NCI-H345 treated with DMSO at 0.1 percent for 48 hours (cell line): Measurements from ENCODE around the gene TRIM14.
A peak's percentile ranks its signal among the peaks of the same experiment; 100 is the strongest.
"Not testable (repeated sequence)": the region's sequence is repeated elsewhere in the genome, so short reads cannot be mapped to it uniquely, and the experiment has no call there.

Experiments
- DNase-seq: peaks from one replicate; lab custom pipeline; 2025; ENCODE audit not compliant: unreplicated experiment; lab: John Stamatoyannopoulos, UW

TRIM14 gene

GRCh38 chr9:98109052-98109451, 10.0 kb downstream of the TRIM14 start:
- DNase-seq = no peak

GRCh38 chr9:98108531-98109031, 10.4 kb downstream of the TRIM14 start:
- DNase-seq = no peak

DNA sequence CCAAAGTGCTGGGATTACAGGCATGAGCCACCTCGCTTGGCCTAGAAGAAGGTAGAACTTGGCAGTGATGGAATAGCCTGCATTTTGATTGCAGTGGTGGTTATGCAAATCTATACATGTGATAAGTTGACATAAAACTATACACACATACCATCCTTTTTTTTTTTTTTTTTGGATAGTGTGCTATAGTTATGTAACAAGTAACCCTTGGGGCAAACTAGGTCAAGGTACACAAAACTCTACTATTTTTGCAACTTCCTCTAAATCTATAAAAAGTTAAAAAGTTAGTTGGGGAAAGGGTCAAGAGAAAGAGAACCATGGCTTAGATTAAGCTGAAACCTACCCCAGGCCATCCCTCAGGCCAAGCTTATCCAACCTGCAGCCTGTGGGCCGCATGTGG, 11.1 kb downstream of the TRIM14 start:
- DNase-seq = no peak

DNA sequence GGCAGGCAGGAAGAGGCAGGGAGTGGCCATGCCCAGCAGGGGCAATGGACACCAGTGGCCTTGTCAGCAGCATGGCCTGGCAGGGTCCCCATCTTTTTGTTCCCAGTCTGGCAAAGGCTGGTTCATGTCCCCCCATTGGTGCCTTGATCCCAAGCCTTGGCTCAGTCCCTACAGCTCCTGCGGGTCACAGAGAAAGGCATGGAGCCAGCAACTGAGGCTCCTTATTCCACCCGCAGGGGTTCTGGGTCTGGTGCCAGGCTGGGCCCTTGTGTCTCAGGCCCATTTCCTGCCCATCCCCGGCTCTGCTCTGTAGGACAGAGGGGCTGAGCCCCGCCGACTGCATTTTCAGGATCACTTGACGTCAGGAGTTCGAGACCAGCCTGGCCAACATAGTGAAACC, 14.0 kb downstream of the TRIM14 start:
- DNase-seq = no peak

DNA sequence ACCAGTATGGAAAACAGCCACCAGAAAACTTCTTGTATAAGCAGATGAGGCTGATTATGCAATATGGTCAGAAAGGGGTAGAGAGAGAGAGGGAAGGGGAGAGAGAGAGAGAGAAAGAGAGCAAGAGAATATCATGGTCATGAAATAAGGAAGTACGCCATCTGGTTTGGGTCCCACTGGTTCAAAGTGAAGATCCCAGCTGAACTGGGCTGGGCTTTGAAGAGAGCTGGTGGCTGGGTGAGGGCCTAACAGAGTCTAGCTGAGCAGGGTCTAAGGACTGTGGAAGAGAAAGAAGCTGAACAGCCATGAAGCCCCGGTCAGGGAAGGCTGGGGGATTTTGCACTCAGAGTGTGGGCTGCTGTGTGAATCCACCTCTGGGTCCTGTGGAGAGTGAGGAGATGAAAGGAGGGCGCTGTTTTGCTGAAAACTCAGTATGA, 14.6 kb downstream of the TRIM14 start:
- no peak for DNase-seq

DNA sequence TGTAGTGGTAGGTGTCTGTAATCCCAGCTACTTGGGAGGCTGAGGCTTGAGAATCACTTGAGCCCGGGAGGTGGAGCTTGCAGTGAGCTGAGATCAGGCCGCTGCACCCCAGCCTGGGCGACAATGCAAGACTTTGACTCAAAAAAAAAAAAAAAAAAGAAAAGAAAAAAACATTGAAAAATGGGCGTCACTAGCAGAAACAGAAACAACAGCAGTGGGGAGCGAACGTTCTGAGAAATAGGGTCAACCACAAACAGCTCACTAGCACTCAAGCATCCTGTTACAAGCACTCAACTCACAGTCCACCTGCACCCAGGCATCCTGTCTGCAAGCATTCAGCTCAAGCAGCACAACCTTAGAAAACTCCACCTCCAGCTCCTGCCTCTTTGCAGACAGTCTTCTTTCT, 17.2 kb downstream of the TRIM14 start:
- DNase-seq = peak; percentile 16

GRCh38 chr9:98101416-98101815, 17.6 kb downstream of the TRIM14 start:
- no peak for DNase-seq

DNA sequence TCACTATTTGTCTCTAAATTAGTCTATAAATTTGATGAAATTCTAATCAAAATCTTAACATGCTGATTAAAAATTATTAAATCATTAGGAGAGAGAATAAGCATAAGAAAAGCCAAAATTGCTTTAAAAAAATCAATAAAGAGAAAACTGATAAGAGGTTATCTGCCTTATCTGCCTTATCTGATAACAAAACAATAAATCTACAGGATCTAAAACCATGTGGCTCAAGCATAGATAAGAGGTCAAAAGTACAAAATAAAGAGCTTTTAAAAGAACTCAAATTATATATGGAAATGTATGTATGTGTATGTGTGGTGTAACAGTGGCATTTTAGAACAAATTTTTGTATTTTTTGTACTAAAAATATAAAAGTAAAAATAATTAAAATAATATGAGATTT, 18.6 kb downstream of the TRIM14 start:
- DNase-seq = no peak

- DNase-seq = peak; percentile 20
Observed at GRCh38 chr9:98099898-98100297, 19.1 kb downstream of the TRIM14 start.

DNA sequence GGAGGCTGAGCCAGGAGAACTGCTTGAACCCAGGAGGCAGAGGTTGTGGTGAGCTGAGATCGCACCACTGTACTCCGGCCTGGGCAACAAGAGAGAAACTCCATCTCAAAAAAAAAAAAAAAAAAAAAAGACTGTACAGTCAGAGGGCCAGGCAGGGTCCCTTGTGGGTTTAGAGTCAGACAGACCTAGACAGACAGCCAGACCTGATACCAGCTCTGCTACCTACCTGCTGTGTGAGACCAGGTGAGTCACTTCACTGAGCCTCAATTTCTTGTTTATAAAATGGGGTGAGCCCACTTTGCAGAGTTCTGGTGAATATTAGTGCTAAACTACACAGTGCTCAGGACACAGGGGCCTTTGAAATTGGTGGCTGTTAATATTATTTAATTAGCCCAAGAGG, 19.7 kb downstream of the TRIM14 start:
- no peak for DNase-seq

DNA sequence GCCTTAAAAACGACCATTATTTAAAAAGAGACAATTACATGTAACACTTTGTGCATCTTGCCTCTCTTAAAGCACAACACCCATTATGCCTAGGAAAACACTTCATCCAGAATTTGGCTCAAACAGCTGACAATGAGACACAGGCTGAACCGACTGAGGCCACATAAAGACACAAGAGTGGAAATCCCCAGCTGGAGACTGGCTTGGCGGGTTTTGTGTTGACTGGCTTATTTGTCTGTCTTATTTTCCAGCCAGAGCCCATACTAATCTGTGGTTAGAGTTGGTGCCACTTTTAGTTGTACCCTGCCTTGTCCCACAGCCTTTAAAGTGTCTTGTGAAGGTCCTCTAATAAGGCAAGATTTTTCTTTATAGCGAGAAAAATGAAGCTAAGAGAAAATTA, 21.2 kb downstream of the TRIM14 start:
- DNase-seq = peak; percentile 78

- no peak for DNase-seq
Observed at GRCh38 chr9:98096091-98096490, 22.9 kb downstream of the TRIM14 start.

DNA sequence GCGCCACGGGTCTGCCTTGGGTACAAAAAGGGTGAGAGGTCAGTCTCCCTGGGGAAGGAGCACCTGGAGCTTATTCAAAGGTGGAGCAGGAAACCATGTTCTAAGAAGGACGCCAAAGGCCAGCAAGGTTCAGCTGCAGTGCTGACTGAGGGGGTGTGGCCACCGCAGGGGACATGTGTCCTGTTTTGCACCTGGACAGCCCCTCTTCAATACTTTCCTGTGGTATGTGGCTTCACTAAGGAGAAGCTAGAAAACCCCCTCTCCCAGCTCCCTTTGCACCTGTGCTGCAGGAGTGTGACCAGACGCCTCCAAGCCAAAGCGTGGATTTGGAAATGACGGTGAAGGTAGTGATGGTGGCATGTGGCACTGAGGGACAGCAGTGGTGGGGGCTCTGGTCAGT, 23.6 kb downstream of the TRIM14 start:
- no peak for DNase-seq

GRCh38 chr9:98094851-98095250, 24.2 kb downstream of the TRIM14 start:
- DNase-seq = no peak

DNA sequence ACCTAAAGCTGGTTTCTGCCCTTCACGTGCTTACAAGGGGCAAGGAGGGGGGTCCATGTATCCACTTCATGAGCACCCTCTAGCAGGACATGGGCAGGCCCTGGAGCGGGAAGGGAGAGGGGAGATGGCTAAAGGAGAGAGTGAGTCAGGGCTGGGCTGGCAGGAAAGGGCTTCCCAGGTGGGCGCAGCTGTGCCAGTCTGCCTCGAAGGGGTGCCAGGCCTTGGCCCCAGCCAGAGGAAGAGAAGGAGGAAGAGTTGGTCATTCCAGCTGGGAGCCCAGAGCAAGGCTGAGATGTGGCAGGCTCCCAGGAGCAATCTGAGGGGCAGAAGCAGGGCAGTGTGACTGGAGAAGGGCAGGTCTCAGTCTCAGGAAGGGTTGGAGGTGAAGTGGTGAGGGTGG, 24.7 kb downstream of the TRIM14 start:
- no peak for DNase-seq

DNA sequence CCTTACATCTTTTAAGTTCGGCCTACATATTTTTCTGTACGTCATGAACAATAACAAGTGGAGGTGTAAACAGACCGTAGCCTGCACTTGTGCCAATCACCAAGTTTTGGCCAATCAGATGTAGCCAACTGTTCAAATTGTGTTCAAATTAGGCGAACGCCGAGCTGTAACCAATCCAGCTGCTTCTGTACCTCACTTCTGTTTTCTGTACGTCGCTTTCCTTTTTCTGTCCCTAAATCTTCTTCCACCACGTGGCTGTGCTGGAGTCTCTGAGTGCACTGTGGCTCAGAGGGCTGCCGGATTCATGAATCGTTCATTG, 26.4 kb downstream of the TRIM14 start:
- DNase-seq = no peak

- DNase-seq = no peak
Observed at GRCh38 chr9:98091735-98092612, 27.0 kb downstream of the TRIM14 start.

DNA sequence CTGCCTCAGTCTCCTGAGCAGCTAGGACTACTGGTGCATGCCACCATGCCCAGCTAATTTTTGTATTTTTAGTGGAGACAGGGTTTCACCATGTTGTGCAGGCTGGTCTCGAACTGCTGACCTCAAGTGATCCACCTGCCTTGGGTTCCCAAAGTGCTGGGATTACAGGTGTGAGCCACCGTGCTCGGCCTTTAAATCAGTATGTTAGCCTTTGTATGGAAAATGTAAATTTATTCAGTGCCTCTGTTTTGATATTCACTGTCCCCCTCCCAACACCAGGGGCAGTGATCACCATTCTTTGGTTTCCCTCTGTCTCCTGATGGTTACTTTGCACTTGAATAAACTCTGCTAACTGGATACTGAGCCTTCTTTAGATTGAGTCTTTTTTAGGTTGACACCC, 28.3 kb downstream of the TRIM14 start:
- not testable (repeated sequence) for DNase-seq

DNA sequence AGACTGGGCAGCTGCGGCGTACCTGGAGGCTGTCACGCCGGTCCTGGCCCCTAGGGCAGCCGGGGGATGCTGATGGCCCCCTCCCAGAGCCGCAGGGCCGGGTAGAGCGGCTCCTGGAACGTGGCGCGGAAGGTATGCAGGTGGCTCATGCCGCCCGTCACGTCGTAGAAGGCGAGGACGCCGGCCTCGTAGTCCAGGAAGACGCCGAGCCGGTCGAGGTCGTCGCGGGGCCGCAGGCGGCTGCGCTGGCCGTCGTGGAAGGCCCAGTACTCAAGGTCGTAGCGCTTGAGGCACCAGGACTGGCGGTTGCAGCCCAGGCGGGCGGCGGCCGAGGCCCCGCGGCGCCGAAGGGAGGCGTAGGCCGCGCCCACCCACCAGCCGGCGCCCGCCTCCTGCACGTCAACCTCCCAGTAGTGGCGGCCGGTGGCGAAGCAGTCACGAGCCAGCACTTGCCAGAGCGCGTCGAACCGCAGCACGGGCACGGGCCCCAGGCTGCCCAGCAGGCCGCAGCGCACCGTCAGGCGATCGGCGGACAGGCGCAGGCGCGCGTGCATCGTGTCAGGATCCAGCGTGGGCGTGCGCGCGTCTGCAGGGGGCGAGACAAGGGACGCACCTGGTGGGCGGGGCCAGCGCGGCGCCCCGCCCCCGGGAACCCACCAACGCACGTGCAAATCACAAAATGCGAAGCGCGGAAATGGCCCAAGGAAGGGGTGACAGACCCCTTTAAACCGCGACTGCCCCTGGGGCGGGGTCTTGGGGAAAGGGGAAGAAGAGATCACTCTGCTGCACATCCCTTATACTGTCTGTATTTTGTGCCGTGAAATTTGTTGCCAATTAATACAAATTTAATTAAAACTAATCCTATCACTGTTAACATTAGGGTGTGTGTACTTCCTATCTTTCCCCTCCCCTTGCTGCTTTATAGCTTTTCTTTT, 31.3 kb downstream of the TRIM14 start:
- no peak for DNase-seq

DNA sequence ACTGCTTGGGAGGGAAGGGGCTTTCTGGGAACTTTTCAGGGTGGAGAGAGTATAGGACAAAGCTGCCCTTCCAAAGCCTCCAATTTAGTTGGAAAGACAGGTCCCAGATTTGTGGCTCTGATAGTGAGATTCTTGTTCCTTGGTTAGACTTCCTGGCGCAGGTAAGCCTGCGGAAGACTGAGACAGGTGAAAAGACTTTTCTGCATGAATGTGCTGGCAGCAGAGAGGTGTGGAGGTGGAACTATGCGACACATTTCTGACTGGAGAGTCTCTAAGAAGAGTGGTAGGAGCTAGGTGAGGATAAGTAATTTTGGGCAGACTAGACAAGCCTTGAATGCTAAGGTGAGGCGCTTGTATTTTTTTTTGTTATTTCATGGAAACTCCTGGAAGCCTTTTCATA, 32.6 kb downstream of the TRIM14 start:
- DNase-seq = no peak

DNA sequence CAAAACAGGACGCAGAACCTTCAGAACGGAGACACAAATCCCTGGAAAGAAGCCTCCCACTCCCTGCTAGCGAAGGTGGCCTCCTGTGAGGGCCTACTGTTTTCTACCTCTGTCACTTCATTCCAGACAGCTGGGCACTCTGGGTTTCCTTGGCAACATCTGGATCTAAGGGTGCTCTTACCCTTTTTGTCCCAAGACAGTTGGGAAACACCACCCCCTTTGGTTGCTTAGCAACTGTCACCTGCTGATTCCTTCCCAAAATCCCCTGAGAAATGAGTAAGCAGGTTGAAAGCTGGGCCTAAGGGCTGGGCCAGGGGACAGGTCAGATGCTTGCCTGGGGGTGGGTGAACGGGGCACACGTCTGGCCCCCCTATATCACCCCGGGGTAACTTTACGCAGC, 33.1 kb downstream of the TRIM14 start:
- no peak for DNase-seq

DNA sequence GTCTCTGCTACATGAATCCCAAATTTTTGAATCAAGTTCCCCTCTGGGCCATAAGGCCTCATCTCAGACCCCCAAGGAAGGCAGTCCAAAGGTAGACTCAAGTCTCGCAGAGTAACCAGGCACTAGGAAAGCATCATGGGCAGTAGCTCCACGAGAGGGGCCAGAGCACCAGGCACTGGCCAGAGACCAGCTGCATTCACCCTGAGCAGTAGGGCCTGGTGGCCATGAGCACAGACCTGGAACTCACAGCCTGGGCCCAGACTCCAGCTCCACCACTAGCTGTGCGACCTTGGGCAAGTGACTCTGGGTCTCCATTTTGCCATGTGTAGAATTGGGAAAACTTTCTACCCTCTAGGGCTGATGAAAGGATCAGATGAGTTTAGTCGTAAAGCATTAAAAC, 34.0 kb downstream of the TRIM14 start:
- no peak for DNase-seq
